HepG2 (cell line): Measurements from ENCODE around the gene TSHZ2. TPM values are rescaled to one million over a fixed set of nuclear protein-coding genes. Genes with fewer than 3 reads are reported as not detected.

ENCODE experiments used
- ATF4 ChIP-seq, 2 experiments: fragments of 450-650 bp in 1 of 2; sonication (generic) in 1 of 2; formaldehyde crosslinking; IDR thresholded peaks; 2 replicates each; pipeline versions ENCODE4 v1.5.0 to v1.8.0; 2020 to 2022; ENCODE audit warnings: mild to moderate bottlenecking in 1 of 2, missing genetic modification reagents in 1 of 2
- KDM5B ChIP-seq: sonication (generic); formaldehyde crosslinking; IDR thresholded peaks from 2 replicates; pipeline ENCODE4 v1.4.0; 2020; ENCODE audit warnings: missing genetic modification reagents, mild to moderate bottlenecking, borderline replicate concordance
- MNT ChIP-seq: fragments of 450-650 bp; IDR thresholded peaks from 2 replicates; pipeline ENCODE4 v1.6.1; 2016
- PRDM10 ChIP-seq: sonication (generic); formaldehyde crosslinking; IDR thresholded peaks from 2 replicates; pipeline ENCODE4 v1.4.0; 2020; ENCODE audit warnings: low read depth, missing genetic modification reagents
- SMAD3 ChIP-seq: sonication (generic); formaldehyde crosslinking; IDR thresholded peaks from 2 replicates; pipeline ENCODE4 v1.4.0; 2020; ENCODE audit warnings: missing genetic modification reagents
- SOX5 ChIP-seq: IDR thresholded peaks from 2 replicates; pipeline ENCODE4 v1.6.1; 2016; ENCODE audit warnings: borderline replicate concordance
- SUZ12 ChIP-seq: fragments of 150-350 bp; IDR thresholded peaks from 2 replicates; pipeline ENCODE4 v1.6.1; 2014; ENCODE audit warnings: low read depth, low read length
- TEF ChIP-seq: sonication (generic); formaldehyde crosslinking; IDR thresholded peaks from 2 replicates; pipeline ENCODE4 v1.5.0; 2020; ENCODE audit warnings: missing genetic modification reagents
- ZNF329 ChIP-seq: sonication (generic); formaldehyde crosslinking; IDR thresholded peaks from 2 replicates; pipeline ENCODE4 v1.9.0; 2021; ENCODE audit warnings: low read depth, mild to moderate bottlenecking, missing genetic modification reagents
- ZNF687 ChIP-seq: sonication (generic); formaldehyde crosslinking; IDR thresholded peaks from 2 replicates; pipeline ENCODE4 v1.5.1; 2020; ENCODE audit warnings: mild to moderate bottlenecking, missing genetic modification reagents, moderate library complexity
- ZNF800 ChIP-seq: sonication (generic); formaldehyde crosslinking; IDR thresholded peaks from 2 replicates; pipeline ENCODE4 v1.4.0; 2020; ENCODE audit warnings: missing genetic modification reagents
- polyA plus RNA-seq, 8 experiments: library from polyadenylated mRNA; depleted of rRNA in 3 of 8; stranded (reverse) in 7 of 8; unstranded in 1 of 8; fragments of >200 nt; fragmentation: Illumina TruSeq in 4 of 8; extraction: Trizol in 4 of 8; gene quantifications; 2 replicates each; pipeline versions ENCODE4 v1.2.1 to v1.2.3, GENCODE V29; 2011 to 2016; ENCODE audit warnings: low read depth in 4 of 8, missing spikeins in 1 of 8, mixed read lengths in 1 of 8; ENCODE audit not compliant: insufficient read depth in 1 of 8
- total RNA-seq, 5 experiments: library from RNA; depleted of rRNA; stranded (reverse); fragments of >200 nt; fragmentation: Illumina TruSeq; extraction: Trizol; gene quantifications; 2 replicates each; pipeline ENCODE4 v1.2.3, GENCODE V29; 2016; ENCODE audit warnings: low read depth in 1 of 5

The TSHZ2 gene
- total and polyA plus RNA-seq, 2 of the 13 experiments (the other 11 are each of a cell fraction or from before 2014, with no cell fraction given), result 0.01 TPM; not detected in 1

- TF ChIP-seq KDM5B (CRISPR knock-in tag) (no peak), ATF4 (CRISPR knock-in tag; IDR thresholded peaks at IDR 0.05) (peak in 1 of 2 experiments; percentile 94; a peak in 2 of 4 replicates), SMAD3 (CRISPR knock-in tag) (peak; percentile 74; the same call in 1 of the 2 replicates), SOX5 (CRISPR knock-in tag) (peak; percentile 99), SUZ12 (no peak), TEF (no peak), ZNF329 (CRISPR knock-in tag) (no peak), PRDM10 (CRISPR knock-in tag) (peak; percentile 81; the same call in 1 of the 2 replicates), MNT (no peak), ZNF800 (no peak), ZNF687 (CRISPR knock-in tag) (no peak)
These were observed 105.4 kb downstream of the TSHZ2 start (continued) for GRCh38 chr20:53077373-53078205.
